ENCODE data around the gene GABARAP. TPM values are rescaled to one million over a fixed set of nuclear protein-coding genes. Genes with fewer than 3 reads are reported as not detected.
A peak's percentile ranks its signal among the peaks of the same experiment; 100 is the strongest.

Gene GABARAP
- total and polyA plus RNA-seq, 2 of the 13 experiments (the other 11 are each of a cell fraction or from before 2014, with no cell fraction given) = 161 to 310 TPM

DNA sequence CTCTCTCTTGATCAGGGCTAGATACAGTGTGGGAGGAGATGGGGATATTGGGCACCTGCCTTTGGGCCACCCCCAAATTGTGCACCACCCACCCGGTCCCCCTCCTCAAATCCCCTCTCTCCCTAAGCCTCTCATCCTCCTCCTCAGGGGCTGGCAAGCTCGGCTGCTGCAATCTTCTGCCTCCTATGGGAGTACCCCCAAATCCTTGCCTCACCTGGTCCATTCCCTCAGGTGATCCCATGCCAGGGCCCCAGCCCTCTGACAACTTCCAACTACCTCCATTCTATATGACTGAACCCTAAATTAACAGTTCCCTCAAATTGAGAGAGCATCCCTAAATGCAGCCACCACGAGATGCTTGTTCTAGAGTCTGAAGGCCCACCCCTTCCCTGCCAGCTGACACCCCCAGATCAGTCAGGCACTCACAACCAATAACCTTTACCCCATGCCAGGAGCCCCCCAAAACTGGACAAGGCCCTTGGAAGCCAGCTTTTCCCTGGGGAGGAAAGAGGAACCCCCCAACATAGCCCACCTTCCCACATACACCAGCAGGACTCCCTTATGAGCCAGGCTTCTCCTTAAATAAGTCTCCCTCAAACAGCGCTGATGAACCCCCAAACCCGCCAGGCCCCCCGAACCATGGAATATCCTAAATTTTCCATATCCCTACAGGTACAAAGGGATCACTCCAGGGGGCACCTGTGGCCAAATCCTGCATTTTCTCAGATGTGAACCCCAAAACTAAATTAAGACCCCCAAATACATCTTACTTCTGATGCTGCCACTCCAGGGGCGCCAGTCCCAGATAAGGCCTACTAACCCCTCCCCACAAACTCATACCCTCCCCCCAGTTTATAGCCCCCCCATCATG is 25.8 kb downstream of the GABARAP start:
- Histone ChIP-seq H3K27ac (ENCODE audit: extremely low read length, insufficient read depth, low read length) (no peak overlapping the region), H3K4me1 (ENCODE audit: insufficient read depth, low read length) (peaks cover 67% of the 10 kb centered on the region), H3K9me3 (ENCODE audit: low read length) (no peaks in the 10 kb centered on the region), H3K9ac (ENCODE audit: insufficient read depth, low read depth, low read length) (no peak overlapping the region), H3K4me2 (ENCODE audit: low read depth, low read length) (peak overlapping the region; percentile 68), H3K27me3 (ENCODE audit: control insufficient read depth in 1 of 2, insufficient read depth in 2 of 2, low read length in 2 of 2) (peaks cover 0 to 4% of the 10 kb centered on the region in 2 experiments; a peak in 2 of 5 replicates), H2AFZ (ENCODE audit: low read length) (no peak overlapping the region), H3K36me3 (replicated peaks in 1 of 2; ENCODE audit: control insufficient read depth in 1 of 2, insufficient read depth in 2 of 2, low read length in 2 of 2) (peaks cover 0 to 6% of the 10 kb centered on the region in 2 experiments; a peak in 2 of 5 replicates), H3K4me3 (replicated peaks in 1 of 3; ENCODE audit: insufficient read depth in 1 of 3, low read depth in 2 of 3, low read length in 3 of 3) (peak overlapping the region in 1 of 3 experiments; percentile 24; a peak in 1 of 6 replicates), H3K79me2 (ENCODE audit: insufficient read depth, low read length) (peaks cover 13% of the 10 kb centered on the region), H4K20me1 (ENCODE audit: insufficient read depth, low read length) (peaks cover 10% of the 10 kb centered on the region; the same call in 1 of the 2 replicates)
- WGBS (ENCODE audit: low lambda C conversion rate) = 20% methylated on average over 7 of the region's 7 CpGs
- ChIA-PET CTCF (ENCODE audit: low intra/inter-chr PET ratio, low total read pairs) (no interaction called here), POLR2A (interaction anchor here (1.0 to 2.9 kb wide), 3 partner anchors 38 to 83 kb away, joined by 3 to 35 read pairs (median 3); partner anchors contain the start of gene ASGR1)
- ATAC-seq = no peak
- FAIRE-seq = no peak
- no peak for DNase-seq (ENCODE audit: low spot score)
- BruUV-seq (replicated peaks) = no TSS peak
- intact Hi-C loops (cut with micrococcal nuclease; ENCODE audit: unreplicated experiment) = no loop called here
- in situ Hi-C loops (cut with HindIII; ENCODE audit: extremely low pct_ligation_motif_present, low pct_unique_long_range_greater_than_20kb) = loop anchor here (5.0 kb wide), 1 partner anchor 39 kb away; the partner anchor contains the start of gene ASGR1
- TF ChIP-seq DNMT3B (CRISPR knock-in tag; conservative IDR thresholded peaks at IDR 0.05) (no peak), ZMAT3 (CRISPR knock-in tag; conservative IDR thresholded peaks at IDR 0.05) (no peak), DZIP1 (CRISPR knock-in tag; IDR thresholded peaks at IDR 0.05) (no peak), ISX (CRISPR knock-in tag; conservative IDR thresholded peaks at IDR 0.05) (no peak), ZNF619 (CRISPR knock-in tag; IDR thresholded peaks at IDR 0.05) (no peak), ZBTB26 (CRISPR knock-in tag; IDR thresholded peaks at IDR 0.05; ENCODE audit: borderline replicate concordance) (no peak)
- TF ChIP-seq, protein P1, sequence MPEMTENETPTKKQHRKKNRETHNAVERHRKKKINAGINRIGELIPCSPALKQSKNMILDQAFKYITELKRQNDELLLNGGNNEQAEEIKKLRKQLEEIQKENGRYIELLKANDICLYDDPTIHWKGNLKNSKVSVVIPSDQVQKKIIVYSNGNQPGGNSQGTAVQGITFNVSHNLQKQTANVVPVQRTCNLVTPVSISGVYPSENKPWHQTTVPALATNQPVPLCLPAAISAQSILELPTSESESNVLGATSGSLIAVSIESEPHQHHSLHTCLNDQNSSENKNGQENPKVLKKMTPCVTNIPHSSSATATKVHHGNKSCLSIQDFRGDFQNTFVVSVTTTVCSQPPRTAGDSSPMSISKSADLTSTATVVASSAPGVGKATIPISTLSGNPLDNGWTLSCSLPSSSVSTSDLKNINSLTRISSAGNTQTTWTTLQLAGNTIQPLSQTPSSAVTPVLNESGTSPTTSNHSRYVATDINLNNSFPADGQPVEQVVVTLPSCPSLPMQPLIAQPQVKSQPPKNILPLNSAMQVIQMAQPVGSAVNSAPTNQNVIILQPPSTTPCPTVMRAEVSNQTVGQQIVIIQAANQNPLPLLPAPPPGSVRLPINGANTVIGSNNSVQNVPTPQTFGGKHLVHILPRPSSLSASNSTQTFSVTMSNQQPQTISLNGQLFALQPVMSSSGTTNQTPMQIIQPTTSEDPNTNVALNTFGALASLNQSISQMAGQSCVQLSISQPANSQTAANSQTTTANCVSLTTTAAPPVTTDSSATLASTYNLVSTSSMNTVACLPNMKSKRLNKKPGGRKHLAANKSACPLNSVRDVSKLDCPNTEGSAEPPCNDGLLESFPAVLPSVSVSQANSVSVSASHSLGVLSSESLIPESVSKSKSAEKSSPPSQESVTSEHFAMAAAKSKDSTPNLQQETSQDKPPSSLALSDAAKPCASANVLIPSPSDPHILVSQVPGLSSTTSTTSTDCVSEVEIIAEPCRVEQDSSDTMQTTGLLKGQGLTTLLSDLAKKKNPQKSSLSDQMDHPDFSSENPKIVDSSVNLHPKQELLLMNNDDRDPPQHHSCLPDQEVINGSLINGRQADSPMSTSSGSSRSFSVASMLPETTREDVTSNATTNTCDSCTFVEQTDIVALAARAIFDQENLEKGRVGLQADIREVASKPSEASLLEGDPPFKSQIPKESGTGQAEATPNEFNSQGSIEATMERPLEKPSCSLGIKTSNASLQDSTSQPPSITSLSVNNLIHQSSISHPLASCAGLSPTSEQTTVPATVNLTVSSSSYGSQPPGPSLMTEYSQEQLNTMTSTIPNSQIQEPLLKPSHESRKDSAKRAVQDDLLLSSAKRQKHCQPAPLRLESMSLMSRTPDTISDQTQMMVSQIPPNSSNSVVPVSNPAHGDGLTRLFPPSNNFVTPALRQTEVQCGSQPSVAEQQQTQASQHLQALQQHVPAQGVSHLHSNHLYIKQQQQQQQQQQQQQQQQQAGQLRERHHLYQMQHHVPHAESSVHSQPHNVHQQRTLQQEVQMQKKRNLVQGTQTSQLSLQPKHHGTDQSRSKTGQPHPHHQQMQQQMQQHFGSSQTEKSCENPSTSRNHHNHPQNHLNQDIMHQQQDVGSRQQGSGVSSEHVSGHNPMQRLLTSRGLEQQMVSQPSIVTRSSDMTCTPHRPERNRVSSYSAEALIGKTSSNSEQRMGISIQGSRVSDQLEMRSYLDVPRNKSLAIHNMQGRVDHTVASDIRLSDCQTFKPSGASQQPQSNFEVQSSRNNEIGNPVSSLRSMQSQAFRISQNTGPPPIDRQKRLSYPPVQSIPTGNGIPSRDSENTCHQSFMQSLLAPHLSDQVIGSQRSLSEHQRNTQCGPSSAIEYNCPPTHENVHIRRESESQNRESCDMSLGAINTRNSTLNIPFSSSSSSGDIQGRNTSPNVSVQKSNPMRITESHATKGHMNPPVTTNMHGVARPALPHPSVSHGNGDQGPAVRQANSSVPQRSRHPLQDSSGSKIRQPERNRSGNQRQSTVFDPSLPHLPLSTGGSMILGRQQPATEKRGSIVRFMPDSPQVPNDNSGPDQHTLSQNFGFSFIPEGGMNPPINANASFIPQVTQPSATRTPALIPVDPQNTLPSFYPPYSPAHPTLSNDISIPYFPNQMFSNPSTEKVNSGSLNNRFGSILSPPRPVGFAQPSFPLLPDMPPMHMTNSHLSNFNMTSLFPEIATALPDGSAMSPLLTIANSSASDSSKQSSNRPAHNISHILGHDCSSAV (CRISPR knock-in tag; IDR thresholded peaks at IDR 0.05; ENCODE audit: borderline replicate concordance) = no peak
- TF ChIP-seq, protein P2, sequence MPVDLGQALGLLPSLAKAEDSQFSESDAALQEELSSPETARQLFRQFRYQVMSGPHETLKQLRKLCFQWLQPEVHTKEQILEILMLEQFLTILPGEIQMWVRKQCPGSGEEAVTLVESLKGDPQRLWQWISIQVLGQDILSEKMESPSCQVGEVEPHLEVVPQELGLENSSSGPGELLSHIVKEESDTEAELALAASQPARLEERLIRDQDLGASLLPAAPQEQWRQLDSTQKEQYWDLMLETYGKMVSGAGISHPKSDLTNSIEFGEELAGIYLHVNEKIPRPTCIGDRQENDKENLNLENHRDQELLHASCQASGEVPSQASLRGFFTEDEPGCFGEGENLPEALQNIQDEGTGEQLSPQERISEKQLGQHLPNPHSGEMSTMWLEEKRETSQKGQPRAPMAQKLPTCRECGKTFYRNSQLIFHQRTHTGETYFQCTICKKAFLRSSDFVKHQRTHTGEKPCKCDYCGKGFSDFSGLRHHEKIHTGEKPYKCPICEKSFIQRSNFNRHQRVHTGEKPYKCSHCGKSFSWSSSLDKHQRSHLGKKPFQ (CRISPR knock-in tag; IDR thresholded peaks at IDR 0.05; ENCODE audit: insufficient replicate concordance) = no peak
